Body of pancreas (tissue), 4 donors: Measurements from ENCODE around the gene PRDM15. TPM values are rescaled to one million over a fixed set of nuclear protein-coding genes. Genes with fewer than 3 reads are reported as not detected.

Experiments used
- ATAC-seq: fragments of 150-250 bp; one replicate; pipeline ENCODE4 v1.9.1; 2016
- DNase-seq, 4 donors: peaks; one replicate each; pipeline ENCODE4 v3.0.0-alpha.2; 2019
- H3K27ac ChIP-seq, 4 donors: fragments of 200-600 bp; sonication (generic); 1 replicate in 3 of 4; 2 replicates in 1 of 4; pipeline versions ENCODE4 v1.5.1 to v1.6.1; 2016 to 2019; ENCODE audit warnings: mild to moderate bottlenecking in 1 of 4, mixed read lengths in 1 of 4, moderate library complexity in 1 of 4
- H3K27me3 ChIP-seq, 2 donors: fragments of 200-600 bp; sonication (generic); one replicate each; pipeline ENCODE4 v1.6.0; 2016; ENCODE audit warnings: mild to moderate bottlenecking in 1 of 2
- H3K36me3 ChIP-seq, 2 donors: fragments of 200-600 bp; sonication (generic); replicated peaks in 1 of 2; 2 replicates each; pipeline ENCODE4 v1.5.1; 2016; ENCODE audit warnings: low read depth in 2 of 2; ENCODE audit not compliant: insufficient read depth in 1 of 2
- H3K4me1 ChIP-seq: fragments of 200-600 bp; sonication (generic); one replicate; pipeline ENCODE4 v1.6.0; 2016
- H3K4me3 ChIP-seq, 2 donors: fragments of 200-600 bp; sonication (generic); 1 replicate in 1 of 2; 2 replicates in 1 of 2; pipeline ENCODE4 v1.5.1; 2016 to 2019
- H3K9me3 ChIP-seq, 3 donors: fragments of 200-600 bp; sonication (generic); 1 replicate in 2 of 3; 2 replicates in 1 of 3; pipeline ENCODE4 v1.5.1; 2016
- CTCF ChIP-seq, 7 experiments: fragments of 450-650 bp in 4 of 7; fragments of 200-600 bp in 3 of 7; sonication (generic) in 3 of 7; IDR thresholded peaks; one replicate each; pipeline ENCODE4 v1.5.1; 2016 to 2019; ENCODE audit warnings: antibody characterized with exemption in 7 of 7
- POLR2A ChIP-seq, 3 donors: fragments of 450-650 bp; IDR thresholded peaks; one replicate each; pipeline ENCODE4 v1.6.1; 2016; ENCODE audit warnings: antibody characterized with exemption in 3 of 3, mild to moderate bottlenecking in 2 of 3
- WGBS, 2 donors: methylation state at CpG; one replicate each; pipeline ENCODE4 v1.1.5; 2017; 5-methylcytosine and 5-hydroxymethylcytosine counted together
- intact Hi-C: fragments of 100-400 bp; cut with DNase I; formaldehyde crosslinking; loops from one replicate; pipeline ENCODE4 v1.15.1; 2023
- total RNA-seq, 2 donors: library from RNA; depleted of rRNA; stranded (reverse); fragments of >200 nt; gene quantifications; one replicate each; pipeline ENCODE4 v1.1.0, GENCODE V29; 2016

Gene PRDM15
- total RNA-seq, 2 donors from 2014 or later = 3.1 to 6.9 TPM

GRCh38 chr21:41836166-41837015, 42.8 kb downstream of the PRDM15 start:
- no peaks in the 10 kb centered on the region for H3K4me1 ChIP-seq
- TF ChIP-seq CTCF (IDR thresholded peaks at IDR 0.05) (no peak), POLR2A (IDR thresholded peaks at IDR 0.05) (no peak)
- DNase-seq (no peak), ATAC-seq (no peak)
- intact Hi-C loops = no loop called here
- no peak overlapping the region for H3K27ac ChIP-seq
- H3K9me3 ChIP-seq = no peaks in the 10 kb centered on the region
- H3K27me3 ChIP-seq = no peaks in the 10 kb centered on the region
- no peaks in the 10 kb centered on the region for H3K36me3 ChIP-seq
- H3K4me3 ChIP-seq = no peak overlapping the region
- 92% methylated on average over 14 to 31 of the region's 32 CpGs for WGBS, 2 donors

- no peak for TF ChIP-seq POLR2A (IDR thresholded peaks at IDR 0.05)
- TF ChIP-seq CTCF (IDR thresholded peaks at IDR 0.05) = no peak
- Histone ChIP-seq H3K4me3 (no peak overlapping the region), H3K27me3 (no peaks in the 10 kb centered on the region), H3K4me1 (no peaks in the 10 kb centered on the region), H3K9me3 (no peaks in the 10 kb centered on the region), H3K27ac (no peak overlapping the region), H3K36me3 (no peaks in the 10 kb centered on the region)
- no peak for DNase-seq
- no peak for ATAC-seq
- WGBS, 2 donors = 77 to 89% methylated on average over 9 to 10 of the region's 10 CpGs
- intact Hi-C loops = no loop called here
Observed at GRCh38 chr21:41835711-41836154, 43.4 kb downstream of the PRDM15 start.

- Histone ChIP-seq H3K27ac (no peak overlapping the region), H3K9me3 (no peaks in the 10 kb centered on the region), H3K4me3 (no peak overlapping the region), H3K36me3 (no peaks in the 10 kb centered on the region), H3K4me1 (no peaks in the 10 kb centered on the region), H3K27me3 (no peaks in the 10 kb centered on the region)
- DNase-seq (no peak), ATAC-seq (no peak)
- TF ChIP-seq CTCF (IDR thresholded peaks at IDR 0.05) = no peak
- no peak for TF ChIP-seq POLR2A (IDR thresholded peaks at IDR 0.05)
- WGBS, 2 donors = 93 to 94% methylated on average over 31 to 42 of the region's 42 CpGs
- intact Hi-C loops = no loop called here
Observed at GRCh38 chr21:41834926-41835663, 44.0 kb downstream of the PRDM15 start.

GRCh38 chr21:41834252-41834925, 44.8 kb downstream of the PRDM15 start:
- no peak for ATAC-seq
- DNase-seq = no peak
- Histone ChIP-seq H3K9me3 (no peaks in the 10 kb centered on the region), H3K27me3 (no peaks in the 10 kb centered on the region), H3K4me3 (no peak overlapping the region), H3K27ac (no peak overlapping the region), H3K4me1 (no peaks in the 10 kb centered on the region), H3K36me3 (no peaks in the 10 kb centered on the region)
- TF ChIP-seq POLR2A (IDR thresholded peaks at IDR 0.05) (no peak), CTCF (IDR thresholded peaks at IDR 0.05) (no peak)
- intact Hi-C loops = no loop called here
- WGBS, 2 donors = 62 to 80% methylated on average over 3 to 25 of the region's 25 CpGs
